Left ventricle myocardium inferior (tissue), 1 donor: Measurements from ENCODE around the gene DDR1. TPM values are rescaled to one million over a fixed set of nuclear protein-coding genes. Genes with fewer than 3 reads are reported as not detected.

Experiments used
- DNase-seq: peaks from one replicate; pipeline ENCODE4 v3.0.0-alpha.2; 2020
- H3K27ac ChIP-seq: fragments of 200-600 bp; replicated peaks from 2 replicates; pipeline ENCODE4 v1.8.0; 2021
- H3K27me3 ChIP-seq: fragments of 200-600 bp; 2 replicates; pipeline ENCODE4 v1.8.0; 2021; ENCODE audit warnings: low read depth
- H3K36me3 ChIP-seq: fragments of 200-600 bp; 2 replicates; pipeline ENCODE4 v1.8.0; 2021
- H3K4me1 ChIP-seq: fragments of 200-600 bp; 2 replicates; pipeline ENCODE4 v1.8.0; 2021
- H3K4me3 ChIP-seq: fragments of 200-600 bp; 2 replicates; pipeline ENCODE4 v1.8.0; 2021; ENCODE audit warnings: mild to moderate bottlenecking, moderate library complexity
- H3K9me3 ChIP-seq: fragments of 200-600 bp; replicated peaks from 2 replicates; pipeline ENCODE4 v1.8.0; 2021
- CTCF ChIP-seq: fragments of 200-600 bp; IDR thresholded peaks from 2 replicates; pipeline ENCODE4 v1.8.0; 2021; ENCODE audit warnings: antibody characterized with exemption, mild to moderate bottlenecking, borderline replicate concordance
- intact Hi-C: fragments of 100-400 bp; cut with micrococcal nuclease; formaldehyde crosslinking; loops from one replicate; pipeline ENCODE4 v1.11.0; 2022
- total RNA-seq: library from RNA; stranded (reverse); fragmentation: NEBNext Ultra II Directional; extraction: Animal tissue kit (Norgen Biotek cat#: 25700); gene quantifications from one replicate; pipeline ENCODE4 v1.2.1, GENCODE V29; 2021
- donor health status: DM: no; HTN: yes; CAD: no; lungs with severe emphysema.

DDR1 gene
- total RNA-seq, 1 donor from 2014 or later, result 28.2 TPM

- no peak for DNase-seq
- no peak overlapping the region for H3K4me3 ChIP-seq
- H3K27ac ChIP-seq, result no peak overlapping the region
- TF ChIP-seq CTCF, result no peak
- intact Hi-C loops, result no loop called here
- H3K27me3 ChIP-seq, result no peaks in the 10 kb centered on the region
- peaks cover 53% of the 10 kb centered on the region for H3K36me3 ChIP-seq
- no peaks in the 10 kb centered on the region for H3K4me1 ChIP-seq
- H3K9me3 ChIP-seq, result no peaks in the 10 kb centered on the region
These were observed 10.1 kb downstream of the DDR1 start for GRCh38 chr6:30894381-30894780.

- Histone ChIP-seq H3K27me3 (no peaks in the 10 kb centered on the region), H3K4me1 (no peaks in the 10 kb centered on the region), H3K27ac (no peak overlapping the region), H3K4me3 (no peak overlapping the region), H3K9me3 (no peaks in the 10 kb centered on the region), H3K36me3 (peaks cover 55% of the 10 kb centered on the region)
- intact Hi-C loops, result no loop called here
- no peak for TF ChIP-seq CTCF
- DNase-seq, result no peak
These were observed 10.6 kb downstream of the DDR1 start for GRCh38 chr6:30894935-30895334.

GRCh38 chr6:30895343-30895742, 11.0 kb downstream of the DDR1 start:
- H3K36me3 ChIP-seq, result peaks cover 55% of the 10 kb centered on the region
- intact Hi-C loops, result no loop called here

DNA sequence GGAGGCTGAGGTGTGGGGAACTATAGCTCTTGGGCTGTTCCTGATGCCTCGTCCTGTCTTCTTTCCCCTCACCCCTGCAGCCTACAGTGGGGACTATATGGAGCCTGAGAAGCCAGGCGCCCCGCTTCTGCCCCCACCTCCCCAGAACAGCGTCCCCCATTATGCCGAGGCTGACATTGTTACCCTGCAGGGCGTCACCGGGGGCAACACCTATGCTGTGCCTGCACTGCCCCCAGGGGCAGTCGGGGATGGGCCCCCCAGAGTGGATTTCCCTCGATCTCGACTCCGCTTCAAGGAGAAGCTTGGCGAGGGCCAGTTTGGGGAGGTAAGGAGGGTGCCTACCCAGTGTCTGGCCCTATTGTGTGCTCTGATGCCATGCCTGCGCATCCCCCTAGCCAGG, 12.2 kb downstream of the DDR1 start:
- no peak overlapping the region for H3K4me3 ChIP-seq
- no peak for DNase-seq
- no peaks in the 10 kb centered on the region for H3K4me1 ChIP-seq
- no peak for TF ChIP-seq CTCF
- H3K27ac ChIP-seq, result no peak overlapping the region
- intact Hi-C loops, result no loop called here
- peaks cover 55% of the 10 kb centered on the region for H3K36me3 ChIP-seq
- no peaks in the 10 kb centered on the region for H3K9me3 ChIP-seq
- H3K27me3 ChIP-seq, result no peaks in the 10 kb centered on the region

More at GRCh38 chr6:30895343-30895742, 11.0 kb downstream of the DDR1 start:
- TF ChIP-seq CTCF, result no peak
- Histone ChIP-seq H3K27ac (no peak overlapping the region), H3K4me1 (no peaks in the 10 kb centered on the region), H3K27me3 (no peaks in the 10 kb centered on the region), H3K4me3 (no peak overlapping the region), H3K9me3 (no peaks in the 10 kb centered on the region)
- no peak for DNase-seq

DNA sequence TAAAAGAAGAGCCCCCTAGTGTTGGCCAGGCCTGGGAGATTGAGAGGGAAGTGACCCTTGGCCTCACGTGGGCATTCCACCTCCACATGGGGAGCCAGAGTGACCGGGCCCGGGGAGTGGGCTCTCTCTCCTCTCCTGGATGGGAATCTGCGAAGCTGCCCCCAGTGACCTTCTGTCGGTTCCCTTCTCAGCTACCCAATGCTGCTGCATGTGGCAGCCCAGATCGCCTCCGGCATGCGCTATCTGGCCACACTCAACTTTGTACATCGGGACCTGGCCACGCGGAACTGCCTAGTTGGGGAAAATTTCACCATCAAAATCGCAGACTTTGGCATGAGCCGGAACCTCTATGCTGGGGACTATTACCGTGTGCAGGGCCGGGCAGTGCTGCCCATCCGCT, 13.6 kb downstream of the DDR1 start:
- Histone ChIP-seq H3K4me3 (no peak overlapping the region), H3K9me3 (no peaks in the 10 kb centered on the region), H3K36me3 (peaks cover 45% of the 10 kb centered on the region), H3K27me3 (no peaks in the 10 kb centered on the region), H3K4me1 (no peaks in the 10 kb centered on the region), H3K27ac (no peak overlapping the region)
- no peak for DNase-seq
- intact Hi-C loops, result no loop called here
- no peak for TF ChIP-seq CTCF

DNA sequence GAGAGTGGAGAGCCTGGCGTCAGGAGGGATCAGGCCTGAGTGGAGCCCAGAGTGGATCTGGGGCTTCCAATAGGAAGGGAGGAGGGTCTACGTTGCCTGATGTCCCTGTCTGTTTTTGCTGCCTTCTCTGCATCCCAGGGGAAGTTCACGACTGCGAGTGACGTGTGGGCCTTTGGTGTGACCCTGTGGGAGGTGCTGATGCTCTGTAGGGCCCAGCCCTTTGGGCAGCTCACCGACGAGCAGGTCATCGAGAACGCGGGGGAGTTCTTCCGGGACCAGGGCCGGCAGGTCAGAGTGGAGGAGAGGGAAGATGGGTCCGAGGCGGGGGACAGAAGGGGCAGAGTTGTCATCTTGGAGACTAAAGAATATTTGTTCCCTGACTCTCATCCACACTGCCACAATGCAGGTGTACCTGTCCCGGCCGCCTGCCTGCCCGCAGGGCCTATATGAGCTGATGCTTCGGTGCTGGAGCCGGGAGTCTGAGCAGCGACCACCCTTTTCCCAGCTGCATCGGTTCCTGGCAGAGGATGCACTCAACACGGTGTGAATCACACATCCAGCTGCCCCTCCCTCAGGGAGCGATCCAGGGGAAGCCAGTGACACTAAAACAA, 14.5 kb downstream of the DDR1 start:
- peaks cover 41% of the 10 kb centered on the region for H3K36me3 ChIP-seq
- H3K27ac ChIP-seq, result no peak overlapping the region
- DNase-seq, result no peak
- no peak for TF ChIP-seq CTCF
- H3K27me3 ChIP-seq, result no peaks in the 10 kb centered on the region
- intact Hi-C loops, result no loop called here
- no peaks in the 10 kb centered on the region for H3K4me1 ChIP-seq
- no peak overlapping the region for H3K4me3 ChIP-seq
- H3K9me3 ChIP-seq, result no peaks in the 10 kb centered on the region
